Activated naive CD8-positive, alpha-beta T cell treated with anti-CD3 and anti-CD28 coated beads for 36 hours (primary cell): Measurements from ENCODE around the gene BBS9. TPM values are rescaled to one million over a fixed set of nuclear protein-coding genes. Genes with fewer than 3 reads are reported as not detected.
"Not testable (repeated sequence)": the region's sequence is repeated elsewhere in the genome, so short reads cannot be mapped to it uniquely, and the experiment has no call there.

ENCODE experiments used
- DNase-seq: peaks from one replicate; pipeline ENCODE4 v3.0.0; 2021
- H3K27ac Mint-ChIP-seq: one replicate; pipeline ENCODE4 v1.8.0; 2022; ENCODE audit warnings: mild to moderate bottlenecking, moderate library complexity, mixed read lengths
- H3K27me3 Mint-ChIP-seq: one replicate; pipeline ENCODE4 v1.8.0; 2022; ENCODE audit warnings: mild to moderate bottlenecking, mixed read lengths
- H3K36me3 Mint-ChIP-seq: one replicate; pipeline ENCODE4 v1.8.0; 2021; ENCODE audit warnings: mild to moderate bottlenecking, mixed read lengths
- H3K4me1 Mint-ChIP-seq: one replicate; pipeline ENCODE4 v1.8.0; 2021; ENCODE audit warnings: mixed read lengths
- H3K4me3 Mint-ChIP-seq: one replicate; pipeline ENCODE4 v1.8.0; 2022; ENCODE audit warnings: mild to moderate bottlenecking, moderate library complexity, mixed read lengths
- H3K9me3 Mint-ChIP-seq: one replicate; pipeline ENCODE4 v1.8.0; 2022; ENCODE audit warnings: mixed read lengths
- total RNA-seq, 2 experiments: library from RNA; stranded (reverse); gene quantifications; one replicate each; pipeline ENCODE4 v1.2.3, GENCODE V29; 2021

Gene BBS9
- total RNA-seq, 2 experiments from 2014 or later: 4.3 to 5.9 TPM

DNA sequence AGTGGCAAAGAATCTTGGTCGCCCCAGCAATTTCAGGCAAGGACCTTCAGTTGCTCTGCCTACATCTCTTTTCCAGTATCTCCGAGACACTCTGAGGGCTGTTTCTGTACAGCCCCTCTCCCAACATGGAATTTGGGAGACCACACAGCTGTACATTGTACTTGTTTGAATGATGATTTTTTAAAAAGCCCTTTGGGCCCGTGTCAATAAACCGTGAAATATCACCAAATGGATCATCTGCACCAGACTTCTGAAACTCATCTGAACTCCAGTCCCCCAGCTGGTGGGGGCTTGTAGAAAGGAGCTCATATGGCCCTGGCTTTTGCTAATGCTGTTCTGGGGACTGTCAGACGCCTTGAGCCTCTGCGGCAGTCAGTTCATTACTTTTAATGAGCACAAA is 374.9 kb downstream of the BBS9 start:
- no peak overlapping the region for H3K4me3 Mint-ChIP-seq
- H3K27ac Mint-ChIP-seq: no peak overlapping the region
- no peaks in the 10 kb centered on the region for H3K4me1 Mint-ChIP-seq
- DNase-seq: no peak
- no peaks in the 10 kb centered on the region for H3K27me3 Mint-ChIP-seq
- H3K36me3 Mint-ChIP-seq: no peaks in the 10 kb centered on the region
- no peaks in the 10 kb centered on the region for H3K9me3 Mint-ChIP-seq

DNA sequence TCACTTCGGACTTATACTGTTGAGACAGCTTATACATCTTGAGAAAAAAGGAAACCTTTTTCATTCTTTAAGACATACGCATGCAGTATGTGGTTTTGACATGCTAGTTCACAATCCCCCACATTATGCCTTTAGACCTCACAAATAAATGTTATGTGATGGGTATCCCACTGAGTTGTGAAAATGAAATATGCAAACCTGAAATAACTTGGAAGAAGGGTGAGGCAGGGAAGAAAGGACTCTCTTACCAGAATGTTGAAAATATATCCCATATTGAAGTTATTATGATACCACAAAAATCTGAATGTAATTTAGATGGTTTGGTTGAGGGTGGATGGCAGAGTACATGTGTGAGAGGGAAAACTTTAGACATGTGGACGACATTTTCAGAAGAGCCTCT is 379.8 kb downstream of the BBS9 start:
- Mint-ChIP-seq H3K4me3 (no peak overlapping the region), H3K27ac (no peak overlapping the region), H3K9me3 (no peaks in the 10 kb centered on the region), H3K4me1 (no peaks in the 10 kb centered on the region), H3K27me3 (no peaks in the 10 kb centered on the region), H3K36me3 (peaks cover 4% of the 10 kb centered on the region)
- DNase-seq: no peak

DNA sequence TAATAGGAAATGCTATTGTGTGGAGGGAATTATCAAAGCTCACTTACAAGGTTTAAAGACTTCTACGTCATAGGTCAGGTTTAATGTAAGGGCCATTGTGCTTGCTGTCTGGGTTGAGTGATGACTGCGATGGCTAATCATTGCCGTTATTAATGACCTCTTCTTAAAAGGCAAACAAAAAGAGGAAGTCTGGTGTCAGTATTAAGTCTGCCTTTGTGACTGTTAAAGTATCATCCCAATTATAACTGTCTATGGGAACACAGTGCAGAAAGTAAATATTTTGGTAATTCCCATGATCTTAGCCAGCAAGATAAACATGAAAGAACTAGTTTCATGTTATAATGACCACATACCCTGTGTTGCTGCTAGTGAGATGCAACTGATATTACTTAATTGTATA is 382.4 kb downstream of the BBS9 start:
- H3K9me3 Mint-ChIP-seq: no peaks in the 10 kb centered on the region
- no peaks in the 10 kb centered on the region for H3K27me3 Mint-ChIP-seq
- DNase-seq: no peak
- no peak overlapping the region for H3K27ac Mint-ChIP-seq
- H3K4me3 Mint-ChIP-seq: no peak overlapping the region
- H3K36me3 Mint-ChIP-seq: peaks cover 4% of the 10 kb centered on the region
- H3K4me1 Mint-ChIP-seq: no peaks in the 10 kb centered on the region

DNA sequence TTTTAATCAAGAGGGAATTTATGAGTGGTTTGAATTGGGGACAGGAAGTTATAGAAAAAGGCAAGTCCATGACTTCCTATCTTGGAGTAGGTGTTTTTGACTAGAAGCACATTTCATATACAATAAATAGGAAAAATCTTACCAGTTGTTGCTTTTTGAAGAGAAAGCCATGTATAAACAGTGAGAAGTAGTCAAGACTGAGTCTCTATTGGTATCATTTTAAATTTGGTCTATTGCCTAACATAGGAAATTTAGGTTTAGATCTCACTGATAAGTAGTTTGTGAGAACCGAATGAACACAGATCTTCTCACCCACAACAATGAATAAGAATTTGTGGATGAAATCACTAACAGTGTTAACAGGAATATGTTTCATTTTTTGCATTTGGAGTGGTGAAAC is 387.2 kb downstream of the BBS9 start:
- H3K9me3 Mint-ChIP-seq: no peaks in the 10 kb centered on the region
- H3K4me1 Mint-ChIP-seq: no peaks in the 10 kb centered on the region
- peaks cover 4% of the 10 kb centered on the region for H3K36me3 Mint-ChIP-seq
- no peak overlapping the region for H3K27ac Mint-ChIP-seq
- H3K4me3 Mint-ChIP-seq: no peak overlapping the region
- DNase-seq: no peak
- no peaks in the 10 kb centered on the region for H3K27me3 Mint-ChIP-seq

DNA sequence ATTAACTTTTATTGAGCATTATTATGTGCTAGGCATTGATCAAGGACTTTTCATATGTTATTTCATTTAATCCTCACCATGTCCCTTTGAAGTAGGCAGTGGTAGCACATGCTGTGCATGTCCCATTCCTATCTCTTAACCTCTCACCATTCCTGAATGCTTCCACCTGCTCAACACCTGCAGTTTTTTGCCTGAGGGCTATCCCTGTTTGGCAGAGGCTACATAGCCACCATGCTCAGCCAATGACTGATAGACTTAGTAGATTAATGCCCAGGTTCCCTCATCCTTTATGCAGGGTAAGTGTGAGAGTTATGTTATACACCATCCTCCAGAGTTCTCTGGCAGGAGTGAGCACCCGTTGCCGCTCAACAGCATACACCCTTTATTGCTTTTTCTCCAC is 387.8 kb downstream of the BBS9 start:
- Mint-ChIP-seq H3K4me1 (no peaks in the 10 kb centered on the region), H3K4me3 (no peak overlapping the region), H3K27ac (no peak overlapping the region), H3K36me3 (peaks cover 4% of the 10 kb centered on the region), H3K9me3 (no peaks in the 10 kb centered on the region), H3K27me3 (no peaks in the 10 kb centered on the region)
- DNase-seq: no peak

DNA sequence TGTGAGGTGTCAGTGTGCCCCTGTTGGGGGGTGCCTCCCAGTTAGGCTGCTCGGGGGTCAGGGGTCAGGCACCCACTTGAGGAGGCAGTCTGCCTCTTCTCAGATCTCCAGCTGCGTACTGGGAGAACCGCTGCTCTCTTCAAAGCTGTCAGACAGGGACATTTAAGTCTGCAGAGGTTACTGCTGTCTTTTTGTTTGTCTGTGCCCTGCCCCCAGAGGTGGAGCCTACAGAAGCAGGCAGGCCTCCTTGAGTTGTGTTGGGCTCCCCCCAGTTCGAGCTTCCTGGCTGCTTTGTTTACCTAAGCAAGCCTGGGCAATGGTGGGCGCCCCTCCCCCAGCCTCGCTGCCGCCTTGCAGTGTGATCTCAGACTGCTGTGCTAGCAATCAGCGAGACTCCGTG is 397.6 kb downstream of the BBS9 start:
- H3K27ac Mint-ChIP-seq, DNase-seq, H3K4me1 Mint-ChIP-seq, H3K36me3 Mint-ChIP-seq, H3K4me3 Mint-ChIP-seq, H3K27me3 Mint-ChIP-seq, H3K9me3 Mint-ChIP-seq: not testable (repeated sequence)

DNA sequence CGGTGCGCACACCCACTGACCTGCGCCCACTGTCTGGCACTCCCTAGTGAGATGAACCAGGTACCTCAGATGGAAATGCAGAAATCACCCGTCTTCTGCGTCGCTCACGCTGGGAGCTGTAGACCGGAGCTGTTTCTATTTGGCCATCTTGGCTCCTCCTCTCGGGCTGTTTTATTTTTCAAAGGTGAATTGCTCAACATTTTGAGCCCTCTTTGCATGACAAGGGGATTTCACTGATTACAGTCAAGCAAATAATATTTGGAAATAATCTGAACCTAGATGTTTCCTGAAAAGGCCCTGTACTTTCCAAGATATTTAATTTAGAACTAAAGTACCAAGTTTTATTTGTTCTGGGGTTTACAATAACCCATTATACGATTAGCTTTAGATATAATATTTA is 398.2 kb downstream of the BBS9 start:
- H3K27ac Mint-ChIP-seq, H3K4me3 Mint-ChIP-seq, H3K4me1 Mint-ChIP-seq, H3K27me3 Mint-ChIP-seq, DNase-seq, H3K9me3 Mint-ChIP-seq, H3K36me3 Mint-ChIP-seq: not testable (repeated sequence)

DNA sequence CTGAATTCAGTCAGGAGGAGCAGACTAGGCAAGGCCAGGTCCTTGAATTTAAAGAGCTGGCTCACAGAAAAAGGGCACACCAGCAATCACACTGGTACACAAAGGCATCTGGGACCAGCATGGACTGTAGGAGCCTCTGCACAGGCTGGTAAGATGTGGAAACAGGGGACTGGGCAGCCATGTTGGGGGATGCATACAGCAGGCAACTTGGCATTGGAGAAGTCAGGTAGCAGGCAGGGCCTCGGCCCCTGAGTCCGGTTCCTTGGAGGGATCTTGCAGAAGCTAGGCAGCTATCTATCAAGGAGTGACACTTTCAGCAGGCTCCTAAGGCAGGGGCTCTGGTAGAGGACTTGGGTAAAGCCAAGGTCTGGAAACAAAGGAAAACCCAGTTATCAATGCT is 399.7 kb downstream of the BBS9 start:
- Mint-ChIP-seq H3K9me3 (peaks cover 3% of the 10 kb centered on the region), H3K27me3 (no peaks in the 10 kb centered on the region), H3K4me1 (no peaks in the 10 kb centered on the region), H3K4me3 (no peak overlapping the region), H3K36me3 (peaks cover 11% of the 10 kb centered on the region), H3K27ac (no peak overlapping the region)
- DNase-seq: no peak

DNA sequence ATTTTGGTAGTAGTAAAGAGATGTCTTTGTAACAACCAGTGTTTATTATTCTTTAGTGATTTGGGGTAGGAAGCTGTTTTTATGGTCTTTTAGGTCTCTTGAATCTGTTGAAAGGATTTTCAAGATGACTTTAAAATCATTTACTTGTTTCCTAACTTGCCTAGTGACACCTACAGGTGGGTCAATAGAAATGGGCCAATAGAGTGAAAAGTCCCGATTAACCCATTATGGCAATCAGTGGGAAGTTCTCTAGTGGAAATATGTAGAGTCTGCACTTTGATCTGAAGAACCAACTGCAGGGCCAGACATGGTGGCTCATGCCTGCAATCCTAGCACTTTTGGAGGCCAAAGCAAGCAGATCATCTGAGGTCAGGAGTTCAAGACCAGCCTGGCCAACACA is 401.3 kb downstream of the BBS9 start:
- Mint-ChIP-seq H3K36me3 (peaks cover 17% of the 10 kb centered on the region), H3K4me3 (no peak overlapping the region), H3K27me3 (no peaks in the 10 kb centered on the region), H3K4me1 (no peaks in the 10 kb centered on the region), H3K27ac (no peak overlapping the region), H3K9me3 (peaks cover 2% of the 10 kb centered on the region)
- no peak for DNase-seq

DNA sequence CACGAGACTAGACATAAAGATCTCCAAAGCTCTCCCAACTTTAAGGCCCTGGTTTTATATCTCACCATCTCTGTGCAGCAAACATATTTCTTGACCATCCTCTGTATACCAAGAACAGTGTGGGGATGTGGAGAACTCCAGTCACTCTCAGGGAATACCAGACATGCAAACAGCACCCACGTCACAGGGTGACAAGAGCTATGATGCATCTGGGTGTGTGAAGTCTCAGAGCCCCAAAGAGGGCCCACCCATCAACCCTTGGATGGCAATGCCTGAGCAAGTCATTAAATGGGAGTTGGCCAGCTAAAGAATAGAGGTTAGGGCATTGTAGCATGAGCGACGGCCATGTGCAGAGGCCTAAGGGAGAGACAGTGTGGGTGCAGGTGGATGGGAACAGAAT is 402.5 kb downstream of the BBS9 start:
- Mint-ChIP-seq H3K27me3 (no peaks in the 10 kb centered on the region), H3K27ac (no peak overlapping the region), H3K9me3 (peaks cover 2% of the 10 kb centered on the region), H3K4me3 (no peak overlapping the region), H3K36me3 (peaks cover 21% of the 10 kb centered on the region), H3K4me1 (no peaks in the 10 kb centered on the region)
- DNase-seq: no peak

DNA sequence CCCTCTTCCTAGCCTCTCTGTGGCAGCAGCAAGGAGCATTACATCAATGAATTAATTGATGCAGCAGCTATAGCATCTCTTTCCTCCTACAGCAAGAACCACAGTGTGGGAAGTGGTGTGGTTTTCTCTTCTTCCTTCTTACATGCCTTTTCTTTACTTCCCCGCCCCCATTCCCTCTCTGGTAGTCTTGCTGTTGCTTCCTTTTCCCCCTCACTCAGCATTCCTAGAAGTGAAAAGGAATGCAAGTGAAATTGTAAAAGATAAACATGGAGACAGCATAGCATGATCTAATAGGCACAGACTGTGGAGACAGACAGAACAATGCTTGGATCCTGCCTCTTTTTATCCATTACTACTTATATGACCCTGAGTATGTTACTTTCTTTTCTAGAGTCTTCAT is 405.5 kb downstream of the BBS9 start:
- DNase-seq: no peak
- peaks cover 45% of the 10 kb centered on the region for H3K36me3 Mint-ChIP-seq
- H3K27me3 Mint-ChIP-seq: no peaks in the 10 kb centered on the region
- H3K4me1 Mint-ChIP-seq: no peaks in the 10 kb centered on the region
- no peak overlapping the region for H3K4me3 Mint-ChIP-seq
- H3K9me3 Mint-ChIP-seq: peaks cover 20% of the 10 kb centered on the region
- H3K27ac Mint-ChIP-seq: no peak overlapping the region

DNA sequence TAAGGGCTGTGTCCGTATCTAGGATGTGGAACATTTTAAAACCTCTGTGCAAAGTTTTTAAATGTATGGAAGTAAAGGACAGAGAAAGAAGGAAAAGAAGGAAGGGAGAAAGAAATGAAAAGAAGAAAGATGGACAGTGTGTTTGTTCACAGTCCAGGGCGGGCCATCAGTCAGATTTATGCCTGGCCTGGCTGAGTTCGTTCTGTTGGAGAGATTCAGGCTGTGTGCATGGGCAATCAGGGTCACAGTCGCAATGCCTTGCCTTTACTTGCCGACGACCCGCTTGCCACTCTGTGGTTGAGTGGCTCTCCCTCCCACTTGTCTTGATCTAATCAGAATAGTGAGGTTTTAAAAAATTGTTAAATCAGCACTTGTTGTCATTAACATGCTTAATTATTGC is 406.6 kb downstream of the BBS9 start:
- Mint-ChIP-seq H3K4me3 (no peak overlapping the region), H3K27me3 (no peaks in the 10 kb centered on the region), H3K9me3 (peaks cover 25% of the 10 kb centered on the region), H3K27ac (no peak overlapping the region), H3K36me3 (peaks cover 51% of the 10 kb centered on the region), H3K4me1 (no peaks in the 10 kb centered on the region)
- no peak for DNase-seq

DNA sequence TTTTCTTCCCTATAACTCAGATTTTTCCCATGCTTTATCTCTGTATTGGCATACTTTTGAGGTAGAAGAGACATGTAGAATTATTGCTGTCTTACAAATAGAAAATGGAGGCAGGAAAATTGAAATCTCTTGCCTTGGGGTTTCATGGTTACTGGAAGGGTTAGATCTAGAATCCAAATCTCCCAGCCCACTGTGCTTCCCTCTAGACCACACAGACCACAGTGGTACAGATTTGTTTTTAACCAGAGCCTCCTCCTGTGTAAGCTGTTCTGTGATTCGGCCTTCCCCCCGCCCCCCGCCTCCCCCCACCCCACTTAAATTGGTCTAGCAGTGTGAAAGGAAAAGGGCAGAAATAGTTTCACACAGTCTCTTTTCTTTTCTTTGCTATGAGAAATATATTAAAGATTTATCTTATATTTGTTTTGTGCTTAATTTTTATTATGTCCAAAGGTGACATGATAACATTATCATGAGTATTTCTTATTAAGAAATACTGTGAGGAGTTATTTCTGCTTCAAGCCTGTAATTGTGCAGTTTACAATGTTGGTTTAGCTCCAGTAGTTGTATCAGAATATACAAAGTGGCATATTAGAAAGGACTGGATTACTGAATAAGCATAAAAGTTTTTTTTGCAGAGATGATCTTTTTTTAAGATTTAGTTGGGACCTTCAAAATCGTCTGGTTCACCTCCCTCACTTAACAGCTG is 407.2 kb downstream of the BBS9 start:
- H3K9me3 Mint-ChIP-seq: peaks cover 28% of the 10 kb centered on the region
- no peaks in the 10 kb centered on the region for H3K27me3 Mint-ChIP-seq
- H3K4me1 Mint-ChIP-seq: no peaks in the 10 kb centered on the region
- DNase-seq: no peak
- no peak overlapping the region for H3K27ac Mint-ChIP-seq
- no peak overlapping the region for H3K4me3 Mint-ChIP-seq
- H3K36me3 Mint-ChIP-seq: peaks cover 54% of the 10 kb centered on the region

DNA sequence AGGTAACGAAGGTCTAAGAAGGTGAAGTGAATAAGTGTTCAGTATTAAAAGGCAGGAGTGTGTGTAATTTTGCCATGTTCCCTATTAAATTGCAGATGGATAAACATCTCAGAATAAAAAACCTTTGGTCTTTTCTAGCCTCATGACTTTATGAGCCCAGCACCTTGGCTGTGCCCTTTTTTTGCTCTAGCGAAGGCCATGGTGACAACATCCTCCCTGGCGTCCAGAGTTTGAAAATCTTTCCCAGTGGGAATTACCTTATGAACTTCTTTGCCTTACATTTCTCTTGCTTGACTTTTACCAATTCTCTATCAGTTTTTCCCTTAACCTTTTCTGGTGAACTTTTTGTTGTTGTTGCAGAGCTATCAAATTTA is 407.7 kb downstream of the BBS9 start:
- DNase-seq: no peak
- H3K27ac Mint-ChIP-seq: no peak overlapping the region

DNA sequence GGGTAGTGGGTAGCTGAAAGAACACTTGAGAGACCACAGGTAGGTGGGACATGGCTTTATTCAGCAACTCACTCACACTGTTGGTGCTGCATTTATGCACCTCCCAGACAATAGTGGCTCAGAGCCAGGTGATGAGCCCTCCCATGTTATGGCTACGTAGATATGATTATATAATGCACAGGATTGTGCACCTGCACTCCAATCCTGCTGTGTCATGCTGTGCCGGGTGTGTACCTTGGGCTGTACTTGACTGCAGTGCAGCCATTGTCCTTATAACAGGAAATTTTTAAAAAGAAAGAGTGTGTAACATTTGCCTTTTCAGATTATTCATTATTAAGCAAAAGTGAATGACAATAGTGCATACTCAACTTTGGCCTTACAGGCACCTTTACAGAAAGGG is 409.8 kb downstream of the BBS9 start:
- Mint-ChIP-seq H3K27me3 (no peaks in the 10 kb centered on the region), H3K4me3 (no peak overlapping the region), H3K36me3 (peaks cover 59% of the 10 kb centered on the region), H3K9me3 (peaks cover 31% of the 10 kb centered on the region), H3K4me1 (no peaks in the 10 kb centered on the region), H3K27ac (no peak overlapping the region)
- no peak for DNase-seq

More for the DNA sequence above, 407.7 kb downstream of the BBS9 start:
- Mint-ChIP-seq H3K27me3 (no peaks in the 10 kb centered on the region), H3K4me3 (no peak overlapping the region), H3K9me3 (peaks cover 28% of the 10 kb centered on the region), H3K4me1 (no peaks in the 10 kb centered on the region), H3K36me3 (peaks cover 54% of the 10 kb centered on the region)

DNA sequence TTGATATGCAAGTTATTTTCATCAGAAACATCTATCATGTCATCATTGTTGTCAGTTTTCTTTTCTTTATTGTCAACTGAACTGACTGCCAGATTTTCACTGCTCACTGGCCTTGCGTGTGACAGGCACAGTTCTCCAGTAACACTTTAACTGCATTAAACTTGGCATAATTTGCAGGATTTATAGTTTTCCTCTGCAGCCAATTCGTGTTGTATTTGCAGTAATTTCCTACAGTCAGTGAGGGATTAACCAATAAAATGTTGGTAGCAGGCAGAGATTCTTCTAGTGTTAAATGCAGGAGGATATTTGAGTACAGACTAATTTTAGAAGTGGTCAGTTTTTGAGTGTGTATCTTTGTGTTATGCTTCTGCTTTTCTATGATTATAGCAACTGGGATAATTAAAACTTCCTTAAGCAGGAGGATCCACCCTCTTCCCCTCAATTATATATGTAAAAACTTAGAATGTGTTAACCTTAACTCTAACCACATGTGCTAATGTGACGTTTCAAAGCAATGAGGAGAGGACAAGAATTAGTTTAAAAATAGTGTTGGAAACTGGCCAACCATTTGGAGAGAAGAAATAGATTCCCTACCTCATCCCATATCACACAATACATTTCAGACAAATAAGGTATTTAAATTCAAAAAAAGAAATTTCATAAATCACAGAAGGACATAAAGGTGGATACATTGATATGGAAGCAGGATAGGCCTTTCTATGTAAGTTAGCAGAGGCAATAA is 410.5 kb downstream of the BBS9 start:
- DNase-seq: no peak
- Mint-ChIP-seq H3K9me3 (peaks cover 31% of the 10 kb centered on the region), H3K4me1 (no peaks in the 10 kb centered on the region), H3K36me3 (peaks cover 59% of the 10 kb centered on the region), H3K27me3 (no peaks in the 10 kb centered on the region), H3K27ac (no peak overlapping the region), H3K4me3 (no peak overlapping the region)
